GM18870 (cell line): ENCODE results near the gene KIFC1.

ENCODE experiments used
- ATAC-seq: cut with Tn5 transposase; IDR thresholded peaks from one replicate; pipeline ENCODE4 v1.9.1; 2021; ENCODE audit warnings: moderate library complexity; ENCODE audit not compliant: unreplicated experiment

KIFC1 gene

DNA sequence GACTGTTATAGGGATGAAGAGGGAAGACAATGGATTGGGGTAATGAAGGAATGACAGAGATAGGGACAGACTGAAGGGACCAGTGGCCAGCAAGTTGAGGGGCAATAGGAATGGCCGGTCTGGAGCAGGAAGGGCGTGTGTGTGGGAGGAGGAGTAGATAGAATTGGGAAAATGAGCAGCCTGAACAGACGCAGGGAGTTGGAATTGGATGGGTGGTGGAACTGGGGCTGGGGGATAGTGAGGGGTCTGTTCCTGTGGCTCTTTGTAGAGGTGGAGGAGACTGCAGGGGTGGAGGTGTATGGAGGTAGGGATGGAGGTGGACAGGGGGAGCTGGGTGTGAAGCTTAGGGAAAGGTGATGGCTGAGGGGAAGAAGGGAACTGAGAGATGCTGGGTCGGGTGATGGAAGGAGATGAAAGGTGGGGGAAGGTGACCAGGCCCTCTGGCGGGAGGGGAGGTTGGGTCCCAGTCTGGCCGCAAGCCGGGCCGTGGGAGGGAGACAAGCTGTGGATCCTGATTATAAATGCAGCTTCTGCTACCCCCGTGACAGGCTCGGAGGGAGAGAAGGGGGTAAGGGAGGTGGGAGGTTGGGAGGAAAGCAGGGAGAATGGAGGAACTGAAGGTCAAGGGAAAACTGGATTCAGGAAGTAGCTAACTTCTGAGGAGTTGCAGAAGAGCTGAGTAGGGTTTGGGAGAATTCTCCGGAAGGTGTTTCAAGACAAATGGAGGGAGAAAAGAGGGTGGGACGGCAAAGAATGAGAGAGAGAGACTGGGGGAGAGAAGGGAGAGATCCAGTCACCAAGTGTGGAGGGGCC is 33.4 kb downstream of the KIFC1 start:
- ATAC-seq, result no peak

DNA sequence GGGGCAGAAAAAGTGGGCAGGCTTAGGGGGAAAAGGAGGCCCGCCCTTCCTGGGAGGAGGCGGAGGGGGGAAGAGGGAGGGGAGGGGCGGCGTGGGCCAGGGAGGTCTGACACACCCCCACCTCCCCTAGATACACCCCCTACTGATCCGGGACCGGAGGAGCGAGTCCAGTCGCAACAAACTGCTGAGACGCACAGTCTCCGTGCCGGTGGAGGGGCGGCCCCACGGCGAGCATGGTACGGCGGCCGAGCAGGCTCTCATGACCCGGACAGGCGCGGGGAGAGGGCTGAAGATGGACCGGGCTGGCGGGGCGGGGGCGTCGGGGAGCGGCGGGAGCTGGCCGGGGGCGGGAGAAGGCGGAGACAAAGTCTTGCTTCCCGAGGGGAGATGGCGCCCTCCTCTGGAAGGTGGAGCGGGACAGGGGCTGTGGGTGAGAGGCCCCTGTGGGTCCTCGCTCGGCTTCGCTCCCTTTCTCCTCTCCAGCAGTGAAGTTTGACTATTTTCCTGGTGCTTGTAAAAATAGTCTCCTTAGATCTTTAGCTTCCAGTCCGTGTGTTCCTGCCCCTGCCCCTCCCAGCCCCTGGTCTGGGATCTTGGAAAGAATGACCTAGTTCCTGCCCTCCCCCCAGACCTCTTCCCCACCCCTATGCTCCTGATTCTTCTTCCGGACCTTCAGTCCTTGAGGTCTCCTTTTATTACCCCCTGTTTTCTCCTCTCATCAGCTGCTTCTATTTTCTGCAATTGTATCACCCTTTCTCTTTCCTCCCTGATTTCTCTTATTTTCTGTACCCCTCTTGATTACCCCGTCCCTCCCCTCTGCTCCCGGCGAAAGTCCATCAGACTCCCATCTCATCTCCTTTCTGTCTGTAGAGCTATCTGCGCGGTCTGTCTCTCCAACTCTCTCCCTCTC is 34.3 kb downstream of the KIFC1 start:
- no peak for ATAC-seq

DNA sequence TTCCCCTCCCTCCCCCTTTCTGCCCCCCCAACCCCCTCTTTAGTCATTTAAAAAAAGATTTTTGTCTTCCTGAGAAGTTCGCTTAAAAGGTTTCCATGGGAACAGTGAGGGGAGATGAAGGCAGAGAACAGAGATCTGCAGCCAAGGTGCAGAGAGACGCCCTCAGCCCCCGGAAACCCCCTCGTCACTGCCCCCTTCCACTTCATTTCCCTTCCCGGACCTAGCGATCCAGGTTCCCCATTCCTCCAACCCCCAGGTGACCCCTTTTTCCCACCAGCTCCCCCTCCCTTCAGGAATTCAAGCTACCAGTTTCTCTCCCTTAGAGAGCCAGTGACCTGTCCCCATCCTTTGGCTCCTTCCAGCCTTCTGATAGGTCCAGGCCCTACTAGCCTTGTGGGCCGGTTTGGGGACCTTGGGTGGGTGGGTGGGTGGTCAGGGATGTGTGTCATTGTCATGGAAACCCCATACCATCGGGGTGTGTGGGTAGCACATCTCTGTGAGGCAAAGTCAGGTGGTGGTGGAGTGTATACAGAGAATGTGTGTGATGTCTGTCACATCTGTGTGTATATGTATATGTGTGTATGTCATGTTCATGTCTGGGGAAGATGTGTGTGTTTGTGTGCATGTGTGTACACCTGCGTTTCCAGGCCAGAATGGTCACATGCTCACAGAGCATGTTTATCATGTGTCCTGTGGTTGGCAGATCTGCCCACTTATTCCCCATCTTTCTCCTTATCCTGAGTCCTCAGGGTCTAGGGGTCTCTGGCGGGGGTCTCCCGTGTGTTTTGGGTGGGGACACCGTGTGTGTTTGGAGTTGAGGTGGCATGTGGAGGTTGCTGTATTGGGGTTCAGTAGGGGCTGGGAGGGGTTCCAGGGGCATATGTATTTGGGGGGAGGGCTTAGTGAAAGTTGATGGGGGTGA is 35.2 kb downstream of the KIFC1 start:
- ATAC-seq, result no peak

DNA sequence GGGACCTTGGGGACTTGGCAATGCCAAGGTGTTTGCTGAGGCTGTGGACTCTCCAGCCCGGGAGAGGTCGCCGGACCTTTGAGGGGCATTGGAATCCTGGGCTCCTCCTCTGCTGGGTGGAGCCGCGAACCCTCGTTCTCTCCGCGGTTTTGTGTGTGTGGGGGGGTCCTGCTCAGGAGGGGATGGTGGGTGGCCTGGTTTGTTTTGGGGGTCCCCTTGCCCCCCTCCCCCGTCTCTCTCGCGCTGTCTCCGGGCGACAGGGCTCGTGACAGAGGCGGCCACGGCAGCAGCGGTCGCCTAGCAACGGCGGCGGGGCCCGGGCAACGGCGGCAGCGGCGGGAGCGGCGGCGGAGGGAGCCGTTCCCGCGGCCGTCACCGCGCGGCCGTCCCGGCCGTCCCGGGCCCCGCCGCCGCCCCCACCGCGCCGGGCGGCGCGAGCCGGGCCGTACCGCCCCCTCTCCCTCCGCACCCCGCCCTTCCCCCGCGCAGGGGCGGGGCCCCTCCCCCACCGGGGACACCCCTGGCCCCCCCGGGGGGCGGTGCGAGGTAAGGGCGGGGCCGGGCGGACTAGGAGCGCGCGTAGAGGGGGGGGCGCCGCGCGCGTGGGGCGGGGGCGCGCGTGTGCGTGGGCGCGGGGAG is 36.1 kb downstream of the KIFC1 start:
- ATAC-seq, result no peak

DNA sequence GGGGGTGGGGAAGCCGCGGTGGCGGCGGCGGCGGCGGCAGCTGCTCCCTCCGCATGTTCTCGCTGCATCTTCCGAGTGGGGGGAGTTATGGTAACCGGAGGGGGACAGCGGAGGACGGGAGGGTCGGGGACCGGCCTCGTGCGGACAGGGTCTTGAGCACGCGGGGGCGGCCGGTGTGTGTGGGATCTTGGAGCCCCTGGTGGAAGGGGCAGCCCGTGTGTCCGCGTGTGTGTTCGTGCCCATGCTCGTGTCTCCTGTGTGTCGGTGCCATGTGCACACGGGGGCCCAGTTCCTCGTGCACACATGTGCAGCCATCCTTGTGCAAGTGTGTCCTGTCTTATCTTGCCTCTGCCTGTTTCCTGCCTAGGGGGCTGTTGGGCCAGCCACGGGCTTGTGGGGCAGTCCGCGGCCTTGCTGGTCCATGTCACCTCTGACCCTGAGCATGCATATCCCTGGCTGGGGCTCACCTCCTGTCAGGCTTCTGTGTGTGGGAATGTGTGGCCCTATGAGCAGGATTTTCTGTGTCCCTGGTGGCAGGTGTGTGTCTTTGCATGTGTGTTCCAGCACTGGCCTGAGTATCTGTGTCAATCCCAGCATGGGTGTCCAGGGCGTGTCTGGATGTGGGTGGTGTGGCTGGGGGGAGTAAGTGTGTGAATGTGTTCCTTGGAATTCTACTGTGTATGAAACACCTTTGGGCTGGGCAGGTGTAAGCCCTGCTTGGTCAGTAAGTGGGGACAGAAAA is 36.8 kb downstream of the KIFC1 start:
- ATAC-seq, result no peak

DNA sequence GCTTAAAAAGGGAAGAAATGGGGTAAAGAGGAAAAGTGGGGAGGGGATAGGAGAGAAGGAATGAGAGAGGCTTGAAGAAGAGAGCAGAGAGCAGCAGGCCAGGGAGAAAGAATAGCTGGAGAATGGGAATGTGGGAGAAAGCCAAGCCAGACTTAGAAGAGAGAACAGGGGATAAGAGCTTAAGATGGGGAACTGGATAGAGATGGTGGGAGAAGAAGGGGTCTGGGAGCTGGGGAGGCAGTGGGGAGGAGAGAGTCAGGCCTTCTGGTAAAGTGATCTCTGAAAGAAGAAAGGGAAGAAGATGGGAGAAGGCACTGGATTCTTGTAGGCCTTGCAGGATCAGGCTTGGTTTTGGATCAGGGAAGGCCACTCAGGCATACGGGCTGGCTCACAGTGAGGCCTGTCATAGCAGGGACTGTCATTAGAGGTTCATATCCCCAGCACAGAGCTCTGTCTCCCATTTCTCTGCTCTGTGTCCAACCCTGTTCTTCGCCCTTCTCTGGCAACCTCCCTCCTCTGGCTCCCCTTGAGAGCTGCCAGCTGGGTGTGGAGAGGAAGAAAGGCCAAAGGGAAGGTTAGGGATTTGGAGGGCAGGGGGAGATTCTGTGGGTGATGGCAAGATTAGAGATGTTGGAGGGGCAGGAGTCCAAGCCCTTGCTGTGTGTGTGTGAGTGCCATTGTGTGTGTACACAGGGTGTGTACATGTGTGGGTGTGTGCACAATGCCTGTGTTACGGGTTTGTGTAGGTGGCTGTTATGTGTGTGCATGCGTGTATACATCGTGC is 37.5 kb downstream of the KIFC1 start:
- ATAC-seq, result no peak

DNA sequence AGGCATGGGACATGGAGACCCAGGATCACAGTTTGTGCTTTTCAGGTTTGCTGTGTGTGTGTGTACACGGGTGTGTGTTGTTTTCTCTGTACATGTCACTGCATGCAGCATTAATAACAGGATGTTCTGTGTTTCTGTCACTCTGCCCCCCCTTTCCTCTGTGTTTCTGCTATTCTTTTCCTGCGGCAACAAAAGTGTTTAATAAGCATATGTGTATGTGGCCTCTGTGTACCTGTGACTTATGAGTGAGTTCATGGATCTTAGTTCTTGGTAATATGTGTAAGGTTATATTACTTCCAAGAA is 38.1 kb downstream of the KIFC1 start:
- ATAC-seq, result no peak

DNA sequence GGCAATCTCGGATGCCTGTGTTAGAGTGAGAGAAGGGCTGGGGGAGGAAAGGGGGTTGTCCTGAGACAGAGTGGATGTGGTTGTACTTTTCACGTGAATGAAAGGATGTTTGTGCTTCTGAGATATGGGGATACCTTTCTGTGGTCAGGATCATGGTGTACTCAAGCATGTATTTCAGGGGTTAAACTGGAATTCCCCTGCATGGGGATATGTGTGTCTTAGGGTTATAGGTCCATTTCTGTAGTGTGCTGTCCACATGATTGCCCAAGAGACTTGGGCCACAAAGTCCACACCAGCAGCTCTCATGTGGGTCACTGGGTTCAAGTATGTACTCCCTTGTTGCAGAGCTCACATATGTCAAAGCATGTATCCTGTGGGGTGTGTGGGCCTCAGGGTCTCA is 38.7 kb downstream of the KIFC1 start:
- no peak for ATAC-seq

DNA sequence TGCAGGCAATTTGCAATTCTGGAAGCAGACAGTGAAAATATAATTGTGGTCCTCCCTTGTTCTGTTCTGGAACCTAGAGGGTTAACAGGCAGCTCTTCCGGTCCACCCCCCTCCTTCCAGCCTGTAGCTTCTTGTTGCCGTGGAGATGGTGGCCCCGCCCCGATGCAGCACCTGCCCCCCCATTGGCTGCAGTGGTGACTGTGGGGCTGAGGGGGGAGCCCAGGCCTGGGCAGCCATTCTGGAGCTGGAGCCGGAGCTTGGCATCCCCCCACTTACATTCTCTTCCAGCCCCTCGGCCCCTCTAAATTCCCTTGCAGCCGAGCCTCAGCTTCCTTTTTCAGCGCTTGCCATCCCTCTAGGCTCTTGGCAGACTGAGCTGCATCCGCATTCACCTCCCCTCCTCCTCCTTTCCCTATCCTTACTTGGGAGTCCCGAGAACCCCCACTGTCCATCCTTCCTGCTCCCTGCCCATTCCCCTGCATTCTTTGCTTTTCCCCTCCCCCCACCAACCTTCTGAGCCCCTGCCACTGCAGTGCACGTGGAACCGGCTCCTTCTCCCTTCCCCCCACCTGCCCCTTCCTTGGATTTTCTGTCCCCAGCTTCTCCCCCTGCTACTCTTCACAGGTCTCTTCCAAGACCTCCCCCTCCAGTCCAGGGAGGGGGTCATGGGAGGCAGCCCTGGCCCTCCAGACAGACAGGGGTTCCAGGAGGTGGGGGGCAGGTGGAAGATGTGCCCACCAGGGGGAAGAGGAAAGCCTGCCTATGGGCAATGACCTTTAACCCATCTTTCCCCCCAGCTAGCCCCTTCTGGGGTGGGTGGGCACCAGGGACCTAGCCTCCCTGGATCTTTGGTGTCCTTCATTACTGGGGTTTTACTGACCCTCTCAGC is 39.6 kb downstream of the KIFC1 start:
- ATAC-seq, result no peak

DNA sequence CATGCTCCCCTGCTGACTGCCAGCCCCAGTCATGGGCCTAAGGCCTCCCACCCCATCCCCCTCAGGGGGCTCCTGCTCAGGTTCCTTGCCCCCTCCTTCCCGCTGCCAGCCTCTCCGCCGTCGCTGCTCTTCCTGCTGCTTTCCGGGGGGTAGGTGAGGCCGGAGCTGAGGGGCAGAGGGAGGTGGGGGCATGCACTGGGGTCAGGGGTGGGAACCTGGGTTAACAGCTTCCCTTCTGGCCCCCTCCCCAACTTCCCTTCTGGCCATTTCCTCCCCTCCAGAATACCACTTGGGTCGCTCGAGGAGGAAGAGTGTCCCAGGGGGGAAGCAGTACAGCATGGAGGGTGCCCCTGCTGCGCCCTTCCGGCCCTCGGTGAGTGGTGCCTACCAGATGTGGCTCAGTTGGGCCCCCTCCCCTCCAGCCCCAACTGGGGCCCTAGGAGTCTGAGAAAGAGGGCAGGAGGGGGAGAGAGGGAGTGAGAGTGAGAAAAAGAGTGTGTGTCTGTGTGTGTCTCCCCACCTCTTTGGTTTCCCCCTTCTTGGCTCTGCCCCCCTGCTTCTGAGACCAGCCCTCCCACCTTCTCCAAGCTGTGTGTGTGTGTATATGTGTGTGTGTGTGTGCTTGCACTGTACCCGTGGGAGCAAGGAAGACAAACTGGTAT is 40.4 kb downstream of the KIFC1 start:
- ATAC-seq, result no peak

DNA sequence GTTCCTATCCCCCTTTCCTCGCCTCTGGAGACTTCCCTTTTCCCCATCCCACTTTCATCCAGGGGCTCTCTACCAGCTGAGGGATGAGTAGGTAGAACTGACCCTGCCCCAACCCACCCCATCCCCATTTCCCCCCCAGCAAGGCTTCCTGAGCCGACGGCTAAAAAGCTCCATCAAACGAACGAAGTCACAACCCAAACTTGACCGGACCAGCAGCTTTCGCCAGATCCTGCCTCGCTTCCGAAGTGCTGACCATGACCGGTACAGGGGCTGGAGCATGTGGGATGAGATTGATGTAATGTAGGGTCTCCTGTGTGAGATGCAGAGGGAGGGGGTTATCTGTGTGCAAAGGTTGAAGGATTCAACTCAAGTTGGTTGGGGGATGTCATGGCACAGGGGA is 40.9 kb downstream of the KIFC1 start:
- ATAC-seq, result no peak

DNA sequence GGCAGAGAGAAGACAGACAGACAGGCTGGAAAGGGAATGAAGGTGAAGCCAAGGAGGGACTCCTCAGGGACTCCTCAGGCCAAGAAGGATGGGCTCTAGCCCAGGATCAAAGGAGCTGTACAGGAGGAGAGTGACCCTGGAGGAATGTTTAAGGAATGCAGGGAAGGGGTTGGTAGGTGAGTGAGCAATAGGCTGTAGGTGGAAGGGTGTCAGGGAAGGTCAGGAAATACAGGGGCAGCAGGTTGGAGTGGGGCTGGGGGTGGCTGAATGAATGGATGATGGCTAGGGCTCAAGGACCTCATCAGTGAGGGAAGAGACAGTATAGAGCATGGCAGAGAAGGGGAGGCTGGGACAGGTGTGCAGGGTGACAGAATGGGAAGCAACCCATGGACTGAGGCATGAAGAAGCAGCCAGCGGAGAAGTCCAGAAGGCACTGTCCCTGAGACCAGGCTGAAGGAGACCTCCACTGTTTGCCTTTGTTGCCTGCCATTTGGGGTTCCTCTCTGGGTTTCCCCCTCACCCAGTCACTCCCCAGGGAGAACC is 41.4 kb downstream of the KIFC1 start:
- ATAC-seq, result no peak

DNA sequence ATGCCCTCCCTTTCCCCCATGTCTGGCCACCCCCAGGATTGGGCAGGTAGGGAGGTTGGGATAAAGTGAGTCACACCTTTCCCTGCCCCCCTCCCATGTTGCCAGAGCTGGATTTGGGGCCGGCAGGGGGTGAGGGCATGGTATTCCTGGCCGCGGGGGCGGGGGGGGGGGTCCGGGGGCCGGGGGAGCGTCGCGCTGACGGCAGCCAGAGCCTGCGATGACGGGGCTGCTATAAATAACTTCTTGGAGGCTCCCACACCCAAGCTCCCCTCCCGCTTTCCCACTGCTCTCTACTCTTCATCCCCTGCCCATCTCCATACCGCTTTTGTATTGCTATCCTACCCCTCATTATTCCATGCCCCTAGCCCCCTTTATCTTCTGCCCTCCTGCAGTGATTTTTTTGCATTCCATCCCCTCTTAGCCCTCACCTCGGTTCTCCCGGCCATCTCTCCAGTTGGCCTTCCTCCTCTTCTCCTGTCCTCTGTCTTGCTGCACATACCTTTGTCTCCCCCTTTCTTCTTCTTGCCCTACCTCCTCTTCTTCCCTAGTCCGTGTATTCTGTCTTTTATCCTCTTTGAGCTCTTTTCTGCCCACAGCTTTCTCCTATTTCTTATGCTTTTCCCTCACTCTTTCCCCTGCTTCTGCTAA is 42.0 kb downstream of the KIFC1 start:
- no peak for ATAC-seq

DNA sequence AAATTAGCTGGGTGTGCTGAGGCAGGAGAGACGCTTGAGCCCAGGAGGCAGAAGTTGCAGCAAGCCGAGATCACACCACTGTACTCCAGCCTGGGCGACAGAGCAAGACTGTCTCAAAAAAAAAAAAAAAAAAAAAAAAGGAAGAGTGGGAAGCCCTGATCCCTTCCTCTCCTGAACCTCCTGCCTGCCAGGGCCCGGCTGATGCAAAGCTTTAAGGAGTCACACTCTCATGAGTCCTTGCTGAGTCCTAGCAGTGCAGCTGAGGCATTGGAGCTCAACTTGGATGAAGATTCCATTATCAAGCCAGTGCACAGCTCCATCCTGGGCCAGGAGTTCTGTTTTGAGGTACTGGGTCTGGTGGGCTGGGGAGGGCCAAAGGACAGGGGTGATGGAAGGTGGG is 43.3 kb downstream of the KIFC1 start:
- no peak for ATAC-seq

DNA sequence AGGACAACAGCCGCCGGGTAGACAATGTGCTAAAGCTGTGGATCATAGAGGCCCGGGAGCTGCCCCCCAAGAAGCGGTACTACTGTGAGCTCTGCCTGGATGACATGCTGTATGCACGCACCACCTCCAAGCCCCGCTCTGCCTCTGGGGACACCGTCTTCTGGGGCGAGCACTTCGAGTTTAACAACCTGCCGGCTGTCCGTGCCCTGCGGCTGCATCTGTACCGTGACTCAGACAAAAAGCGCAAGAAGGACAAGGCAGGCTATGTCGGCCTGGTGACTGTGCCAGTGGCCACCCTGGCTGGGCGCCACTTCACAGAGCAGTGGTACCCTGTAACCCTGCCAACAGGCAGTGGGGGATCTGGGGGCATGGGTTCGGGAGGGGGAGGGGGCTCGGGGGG is 46.0 kb downstream of the KIFC1 start:
- no peak for ATAC-seq

DNA sequence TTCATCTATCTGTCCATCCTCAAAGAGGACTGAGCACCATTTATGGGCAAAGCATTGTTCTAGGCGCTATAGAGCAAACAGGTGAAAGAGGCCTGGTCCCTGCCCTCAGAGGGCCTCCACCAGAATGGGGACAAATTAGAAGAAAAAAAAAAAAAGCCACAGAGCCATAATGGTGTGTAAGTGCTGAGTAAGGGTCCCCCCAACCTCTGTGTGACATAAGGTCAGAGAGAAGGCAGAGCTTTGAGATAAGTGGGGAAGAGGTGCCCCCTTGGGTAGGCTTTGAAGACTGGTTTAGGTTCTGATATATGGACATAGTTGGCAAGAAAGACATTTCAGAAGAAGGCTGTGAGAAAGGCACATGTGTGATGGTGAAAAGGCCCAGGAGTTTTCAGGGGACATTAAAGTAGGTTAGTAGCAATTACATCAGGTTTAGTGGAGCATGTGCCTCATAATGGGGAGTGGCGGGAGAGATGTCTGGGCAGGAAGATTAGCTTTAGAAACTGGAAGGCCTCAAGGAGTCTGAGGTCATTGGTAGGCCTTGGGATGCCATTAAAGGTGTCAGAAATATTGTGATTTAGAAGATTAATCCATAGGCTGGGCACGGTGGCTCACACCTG is 47.5 kb downstream of the KIFC1 start:
- ATAC-seq, result no peak
